MM.1S (cell line): ENCODE measurements around the gene TXN2.
A peak's percentile ranks its signal among the peaks of the same experiment; 100 is the strongest.

ENCODE experiments used
- DNase-seq: peaks from one replicate; pipeline ENCODE4 v3.0.0-alpha.2; 2015
- H2AFZ ChIP-seq: fragments of 300-600 bp; sonication (generic); 2 replicates; pipeline ENCODE4 v1.6.0; 2016; ENCODE audit warnings: antibody characterized with exemption, low read length
- H3F3A ChIP-seq: fragments of 300-600 bp; sonication (generic); 2 replicates; pipeline ENCODE4 v1.6.1; 2016; ENCODE audit warnings: mild to moderate bottlenecking, antibody characterized with exemption, low read length, moderate library complexity, mixed read lengths; ENCODE audit not compliant: insufficient read depth
- H3K27ac ChIP-seq: fragments of 300-600 bp; sonication (generic); 2 replicates; pipeline ENCODE4 v1.5.1; 2016; ENCODE audit warnings: mild to moderate bottlenecking, low read length
- H3K27me3 ChIP-seq: fragments of 300-600 bp; sonication (generic); replicated peaks from 2 replicates; pipeline ENCODE4 v1.6.0; 2016; ENCODE audit warnings: low read length; ENCODE audit not compliant: insufficient read depth
- H3K36me3 ChIP-seq: fragments of 300-600 bp; sonication (generic); replicated peaks from 2 replicates; pipeline ENCODE4 v1.6.1; 2016; ENCODE audit warnings: mild to moderate bottlenecking, low read length, mixed read lengths; ENCODE audit not compliant: insufficient read depth
- H3K4me1 ChIP-seq: fragments of 300-600 bp; sonication (generic); 2 replicates; pipeline ENCODE4 v1.6.1; 2016; ENCODE audit warnings: low read length, mixed read lengths
- H3K4me2 ChIP-seq: fragments of 300-600 bp; sonication (generic); 2 replicates; pipeline ENCODE4 v1.6.0; 2016; ENCODE audit warnings: low read depth, low read length
- H3K4me3 ChIP-seq: fragments of 300-600 bp; sonication (generic); 2 replicates; pipeline ENCODE4 v1.5.1; 2016; ENCODE audit warnings: low read length, mixed read lengths
- H3K79me2 ChIP-seq: fragments of 300-600 bp; sonication (generic); 2 replicates; pipeline ENCODE4 v1.6.1; 2016; ENCODE audit warnings: mixed run types, low read length, mixed read lengths
- H3K9ac ChIP-seq: fragments of 300-600 bp; sonication (generic); 2 replicates; pipeline ENCODE4 v1.6.1; 2016; ENCODE audit warnings: low read length, mixed read lengths
- H3K9me2 ChIP-seq: fragments of 300-600 bp; sonication (generic); replicated peaks from 2 replicates; pipeline ENCODE4 v1.6.1; 2016; ENCODE audit warnings: mild to moderate bottlenecking, low read length, mixed read lengths; ENCODE audit not compliant: insufficient read depth
- H3K9me3 ChIP-seq: fragments of 300-600 bp; sonication (generic); replicated peaks from 2 replicates; pipeline ENCODE4 v1.6.1; 2016; ENCODE audit warnings: mild to moderate bottlenecking, low read length, mixed read lengths; ENCODE audit not compliant: insufficient read depth
- H4K20me1 ChIP-seq: fragments of 300-600 bp; sonication (generic); 2 replicates; pipeline ENCODE4 v1.6.1; 2016; ENCODE audit warnings: mild to moderate bottlenecking, low read length, moderate library complexity, mixed read lengths; ENCODE audit not compliant: insufficient read depth
- CTCF ChIP-seq: fragments of 300-600 bp; sonication (generic); IDR thresholded peaks from 2 replicates; pipeline ENCODE4 v1.5.1; 2016; ENCODE audit warnings: antibody characterized with exemption, low read length, mixed read lengths
- EZH2 ChIP-seq: fragments of 300-600 bp; sonication (generic); optimal IDR thresholded peaks from 2 replicates; pipeline ENCODE3; 2017; ENCODE audit warnings: low read depth, mild to moderate bottlenecking, antibody characterized with exemption, low read length, mixed read lengths
- EZH2phosphoT487 ChIP-seq: fragments of 300-600 bp; sonication (generic); IDR thresholded peaks from 2 replicates; pipeline ENCODE4 v1.6.1; 2018; ENCODE audit warnings: antibody characterized with exemption, low read length

TXN2 gene

GRCh38 chr22:36512991-36513390, 31.6 kb upstream of the TXN2 start:
- H3K4me1 ChIP-seq = no peaks in the 10 kb centered on the region
- H4K20me1 ChIP-seq = no peaks in the 10 kb centered on the region
- no peak overlapping the region for H3K9ac ChIP-seq
- peaks cover 14% of the 10 kb centered on the region for H3K79me2 ChIP-seq
- TF ChIP-seq CTCF = no peak
- no peak for TF ChIP-seq EZH2
- H3K9me2 ChIP-seq = no peaks in the 10 kb centered on the region
- no peaks in the 10 kb centered on the region for H3K27me3 ChIP-seq
- H3K36me3 ChIP-seq = peaks cover 52% of the 10 kb centered on the region
- H3K27ac ChIP-seq = no peak overlapping the region
- no peak for DNase-seq
- no peak overlapping the region for H3K4me2 ChIP-seq
- H3K4me3 ChIP-seq = no peak overlapping the region
- H3F3A ChIP-seq = peaks cover 46% of the 10 kb centered on the region
- no peaks in the 10 kb centered on the region for H3K9me3 ChIP-seq
- H2AFZ ChIP-seq = no peak overlapping the region

GRCh38 chr22:36512333-36512732, 30.9 kb upstream of the TXN2 start:
- no peaks in the 10 kb centered on the region for H3K27me3 ChIP-seq
- peaks cover 10% of the 10 kb centered on the region for H3K79me2 ChIP-seq
- TF ChIP-seq CTCF = no peak
- TF ChIP-seq EZH2phosphoT487 = no peak
- no peak overlapping the region for H3K27ac ChIP-seq
- H4K20me1 ChIP-seq = no peaks in the 10 kb centered on the region
- DNase-seq = no peak
- H3K4me1 ChIP-seq = peaks cover 3% of the 10 kb centered on the region
- no peak overlapping the region for H3K9ac ChIP-seq
- no peak overlapping the region for H3K4me3 ChIP-seq
- peaks cover 50% of the 10 kb centered on the region for H3K36me3 ChIP-seq
- H3K9me3 ChIP-seq = no peaks in the 10 kb centered on the region
- no peak overlapping the region for H3K4me2 ChIP-seq
- peaks cover 46% of the 10 kb centered on the region for H3F3A ChIP-seq
- no peak overlapping the region for H2AFZ ChIP-seq
- no peaks in the 10 kb centered on the region for H3K9me2 ChIP-seq

DNA sequence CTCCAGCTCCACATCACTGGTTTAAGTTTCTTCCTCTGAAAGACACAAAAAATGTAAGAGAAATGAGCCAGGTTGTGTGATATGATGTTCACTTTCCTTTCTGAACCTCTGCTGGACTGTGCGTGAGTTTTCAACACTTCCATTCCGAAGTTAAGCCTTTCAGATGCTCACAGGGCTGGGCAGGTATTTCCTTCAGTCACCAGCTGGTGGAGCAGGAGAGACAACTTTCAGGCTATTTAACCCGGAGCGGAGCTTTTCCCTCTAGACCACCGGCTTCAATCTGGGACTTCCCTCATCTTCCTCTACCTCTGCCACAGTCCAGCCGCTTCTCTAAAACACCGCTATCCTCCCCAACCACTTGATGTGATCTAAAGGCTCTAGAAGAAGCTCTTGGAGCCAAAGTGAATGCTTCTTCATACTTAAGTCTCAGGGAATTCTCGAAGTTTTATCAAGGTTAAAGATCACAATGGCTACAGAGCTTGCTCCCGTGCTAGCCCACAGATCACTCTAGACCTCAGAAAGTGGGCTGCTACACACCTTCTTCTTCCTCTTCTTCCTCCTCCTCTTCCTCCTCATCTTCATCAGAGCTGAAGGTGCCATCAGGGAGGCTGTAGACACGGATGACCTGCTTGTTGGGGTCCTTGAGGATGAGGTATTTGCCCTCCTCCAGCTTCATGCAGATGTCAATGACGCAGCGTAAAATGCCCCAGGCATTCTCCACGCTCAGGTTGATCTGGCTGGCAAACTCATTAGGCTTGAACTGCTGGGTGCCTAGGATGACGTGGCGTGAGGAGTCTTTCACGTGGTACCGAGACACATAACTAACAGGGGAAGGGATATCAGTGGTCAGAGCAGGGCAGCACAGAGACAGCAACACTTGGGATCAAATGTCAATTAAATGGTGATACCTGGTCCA, 29.8 kb upstream of the TXN2 start:
- DNase-seq = no peak
- H3F3A ChIP-seq = peaks cover 53% of the 10 kb centered on the region

More for the DNA sequence above, 29.8 kb upstream of the TXN2 start:
- H3K27me3 ChIP-seq = no peaks in the 10 kb centered on the region
- no peaks in the 10 kb centered on the region for H4K20me1 ChIP-seq
- no peaks in the 10 kb centered on the region for H3K9me2 ChIP-seq
- no peak overlapping the region for H3K9ac ChIP-seq
- H3K4me3 ChIP-seq = no peak overlapping the region
- peaks cover 39% of the 10 kb centered on the region for H3K36me3 ChIP-seq
- H3K9me3 ChIP-seq = no peaks in the 10 kb centered on the region
- TF ChIP-seq CTCF = peak; percentile 47
- no peak for TF ChIP-seq EZH2
- H2AFZ ChIP-seq = no peak overlapping the region
- peaks cover 10% of the 10 kb centered on the region for H3K4me1 ChIP-seq
- no peak overlapping the region for H3K27ac ChIP-seq
- H3K4me2 ChIP-seq = no peak overlapping the region
- H3K79me2 ChIP-seq = peaks cover 4% of the 10 kb centered on the region
